Mucosa of rectum (tissue), 2 donors: ENCODE data around the gene GTSE1.
A peak's percentile ranks its signal among the peaks of the same experiment; 100 is the strongest.

ENCODE experiments used
- H3K27ac ChIP-seq, 2 donors: one replicate each; pipeline ENCODE4 v1.7.0; 2013; ENCODE audit warnings: inconsistent platforms in 2 of 2, low read depth in 2 of 2, low read length in 2 of 2
- H3K27me3 ChIP-seq, 2 donors: one replicate each; pipeline ENCODE4 v1.7.0; 2013; ENCODE audit warnings: low read length in 2 of 2; ENCODE audit not compliant: control insufficient read depth in 2 of 2, insufficient read depth in 2 of 2
- H3K36me3 ChIP-seq, 2 donors: one replicate each; pipeline ENCODE4 v1.7.0; 2013; ENCODE audit warnings: low read length in 2 of 2; ENCODE audit not compliant: control insufficient read depth in 2 of 2, insufficient read depth in 2 of 2
- H3K4me1 ChIP-seq, 2 donors: one replicate each; pipeline ENCODE4 v1.7.0; 2013; ENCODE audit warnings: low read length in 2 of 2, mild to moderate bottlenecking in 1 of 2; ENCODE audit not compliant: control insufficient read depth in 2 of 2, insufficient read depth in 2 of 2
- H3K4me3 ChIP-seq, 2 donors: one replicate each; pipeline ENCODE4 v1.7.0; 2013; ENCODE audit warnings: low read length in 2 of 2
- H3K9ac ChIP-seq, 2 donors: one replicate each; pipeline ENCODE4 v1.7.0; 2013; ENCODE audit warnings: low read length in 2 of 2, low read depth in 1 of 2, mild to moderate bottlenecking in 1 of 2
- H3K9me3 ChIP-seq, 2 donors: one replicate each; pipeline ENCODE4 v1.7.0; 2013; ENCODE audit warnings: low read length in 2 of 2; ENCODE audit not compliant: control insufficient read depth in 2 of 2
- donor health status: healthy.
- donor health status: Normal muscosa, but diverticular disease.

Gene GTSE1, protein sequence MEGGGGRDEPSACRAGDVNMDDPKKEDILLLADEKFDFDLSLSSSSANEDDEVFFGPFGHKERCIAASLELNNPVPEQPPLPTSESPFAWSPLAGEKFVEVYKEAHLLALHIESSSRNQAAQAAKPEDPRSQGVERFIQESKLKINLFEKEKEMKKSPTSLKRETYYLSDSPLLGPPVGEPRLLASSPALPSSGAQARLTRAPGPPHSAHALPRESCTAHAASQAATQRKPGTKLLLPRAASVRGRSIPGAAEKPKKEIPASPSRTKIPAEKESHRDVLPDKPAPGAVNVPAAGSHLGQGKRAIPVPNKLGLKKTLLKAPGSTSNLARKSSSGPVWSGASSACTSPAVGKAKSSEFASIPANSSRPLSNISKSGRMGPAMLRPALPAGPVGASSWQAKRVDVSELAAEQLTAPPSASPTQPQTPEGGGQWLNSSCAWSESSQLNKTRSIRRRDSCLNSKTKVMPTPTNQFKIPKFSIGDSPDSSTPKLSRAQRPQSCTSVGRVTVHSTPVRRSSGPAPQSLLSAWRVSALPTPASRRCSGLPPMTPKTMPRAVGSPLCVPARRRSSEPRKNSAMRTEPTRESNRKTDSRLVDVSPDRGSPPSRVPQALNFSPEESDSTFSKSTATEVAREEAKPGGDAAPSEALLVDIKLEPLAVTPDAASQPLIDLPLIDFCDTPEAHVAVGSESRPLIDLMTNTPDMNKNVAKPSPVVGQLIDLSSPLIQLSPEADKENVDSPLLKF

DNA sequence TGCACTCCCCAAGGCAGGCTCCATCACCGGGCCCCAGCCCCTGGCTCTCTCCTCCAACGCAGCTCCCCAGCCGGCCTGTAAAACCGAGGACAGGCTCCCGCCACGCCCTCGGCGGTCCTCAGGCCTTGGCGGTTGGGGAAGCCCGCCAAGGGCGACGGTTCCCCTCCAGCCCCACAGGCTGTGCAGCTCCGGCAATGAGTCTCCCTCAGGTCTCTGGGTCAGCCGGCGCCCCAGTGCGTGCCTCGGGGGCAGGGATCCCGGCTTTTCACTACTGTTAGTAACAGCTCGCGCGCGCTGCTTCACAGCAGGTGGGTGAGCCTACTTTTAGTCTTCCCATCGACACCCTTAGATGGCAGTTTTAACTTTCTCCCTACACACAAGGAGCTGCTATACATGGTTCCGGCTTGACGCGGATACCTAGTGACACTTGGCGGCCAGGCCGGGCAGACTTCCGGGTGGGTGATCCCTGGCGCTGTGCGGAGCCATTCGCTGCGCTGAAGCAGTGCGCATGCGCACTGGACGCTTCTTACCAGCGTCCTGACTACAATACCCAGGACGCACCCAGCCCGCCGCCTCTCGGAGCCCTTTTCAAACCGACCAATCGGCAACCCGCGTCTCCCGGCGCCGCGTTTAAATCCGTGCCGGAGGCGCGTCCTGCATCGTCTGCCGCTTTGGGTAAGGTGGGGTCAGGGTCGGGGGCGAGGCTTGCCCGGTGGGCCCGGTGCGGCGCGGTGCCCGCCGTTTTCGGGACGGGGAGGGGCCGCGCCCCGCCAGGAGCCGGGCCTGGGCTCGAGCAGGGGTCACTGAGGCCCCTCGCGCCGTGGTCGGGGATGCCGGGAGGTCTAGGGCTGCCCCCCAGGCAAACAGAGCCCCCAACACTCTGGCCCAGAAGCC lies at the start of gene GTSE1:
Gene GTSE1 (plus strand): TSS at position 614 of the 894 bp plus-strand sequence. CDS start 531 bp downstream, outside the sequence.
- Histone ChIP-seq H3K4me3 (peak within 1 kb of the TSS; percentile 80 to 83), H3K9ac (peak within 1 kb of the TSS; percentile 84 to 89), H3K27ac (peak within 1 kb of the TSS; percentile 93 to 96), H3K9me3 (no peaks in the 10 kb centered on the region), H3K27me3 (no peaks in the 10 kb centered on the region), H3K36me3 (peaks cover 15 to 17% of the 10 kb centered on the region in 2 donors), H3K4me1 (peaks cover 15 to 20% of the 10 kb centered on the region in 2 donors)

DNA sequence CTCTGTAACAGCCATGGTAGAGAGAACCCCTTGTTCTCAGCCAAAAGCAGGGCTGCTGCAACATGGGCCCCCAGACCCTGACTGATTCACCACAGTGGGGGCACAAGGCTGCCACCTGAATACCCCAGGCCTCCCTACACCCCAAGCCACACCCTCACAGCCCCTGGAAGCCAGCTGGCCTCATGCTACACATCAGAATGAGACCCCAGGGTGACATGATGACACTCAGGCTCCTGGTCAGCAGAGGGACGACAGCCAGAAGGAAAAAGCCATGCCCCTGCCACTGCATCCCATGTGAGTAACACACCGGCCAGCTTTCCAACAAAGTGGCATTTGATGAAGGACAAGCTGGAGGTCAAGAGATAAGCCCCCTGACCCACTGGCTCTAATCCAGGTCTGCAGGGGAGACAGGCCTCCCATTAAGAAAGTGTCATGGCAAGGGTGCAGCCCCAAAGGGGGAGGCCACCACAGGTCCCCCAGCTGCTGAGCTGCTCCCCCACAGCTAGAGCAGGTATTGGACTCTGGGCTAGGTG lies 49.2 kb upstream of the GTSE1 start:
- Histone ChIP-seq H3K27me3 (no peaks in the 10 kb centered on the region), H3K9ac (no peak overlapping the region), H3K9me3 (no peaks in the 10 kb centered on the region), H3K4me3 (no peak overlapping the region), H3K27ac (no peak overlapping the region), H3K4me1 (peaks cover 5 to 10% of the 10 kb centered on the region in 2 donors), H3K36me3 (peaks cover 0 to 8% of the 10 kb centered on the region in 2 donors)

DNA sequence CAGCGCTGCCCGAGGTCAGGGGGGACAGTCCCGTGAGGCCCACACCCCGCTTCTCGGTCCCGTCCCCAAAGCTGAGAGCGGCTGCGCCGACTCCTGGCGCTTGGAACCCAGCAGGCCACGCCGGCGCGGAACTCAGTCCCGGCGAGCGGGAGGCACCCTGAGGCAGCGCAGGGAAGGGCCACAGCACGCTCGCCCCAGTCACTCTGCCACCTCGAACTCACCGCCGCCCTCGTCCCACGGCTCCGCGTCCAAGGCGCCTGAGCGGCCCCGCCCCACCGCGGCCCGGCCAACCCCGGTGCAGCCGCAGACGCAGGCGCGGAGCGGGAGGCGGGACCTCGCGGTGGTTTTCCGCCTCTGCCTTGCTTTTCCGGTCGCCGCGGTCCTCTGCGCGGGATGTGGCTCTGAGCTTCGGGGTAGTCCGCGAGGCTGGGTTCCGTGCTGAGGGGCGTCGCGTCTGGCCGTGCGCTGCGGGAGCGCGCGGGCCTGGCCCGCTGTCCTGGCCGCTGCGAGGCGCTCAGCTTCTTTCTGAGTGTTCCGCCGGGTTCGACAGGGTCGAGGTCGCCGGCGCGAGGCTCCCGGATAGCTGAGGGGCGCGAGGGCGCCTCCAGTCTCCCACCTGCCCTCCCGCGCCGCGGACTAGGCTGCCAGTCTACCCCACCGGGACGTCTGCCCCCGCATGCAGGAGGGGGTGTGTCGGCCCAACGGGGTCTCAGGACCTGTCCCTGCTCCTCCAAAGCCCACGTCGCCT lies 46.5 kb upstream of the GTSE1 start, which contains the start of gene CDPF1:
Gene CDPF1 (minus strand): TSS at position 259 of the 748 bp plus-strand sequence. CDS start 2,009 bp downstream, outside the sequence.
- Histone ChIP-seq H3K27ac (peak within 1 kb of the TSS; percentile 86 to 87), H3K4me1 (peaks cover 5 to 10% of the 10 kb centered on the region in 2 donors), H3K27me3 (no peaks in the 10 kb centered on the region), H3K9ac (peak within 1 kb of the TSS; percentile 81 to 97), H3K9me3 (no peaks in the 10 kb centered on the region), H3K4me3 (peak within 1 kb of the TSS; percentile 84 to 93), H3K36me3 (no peaks in the 10 kb centered on the region)

DNA sequence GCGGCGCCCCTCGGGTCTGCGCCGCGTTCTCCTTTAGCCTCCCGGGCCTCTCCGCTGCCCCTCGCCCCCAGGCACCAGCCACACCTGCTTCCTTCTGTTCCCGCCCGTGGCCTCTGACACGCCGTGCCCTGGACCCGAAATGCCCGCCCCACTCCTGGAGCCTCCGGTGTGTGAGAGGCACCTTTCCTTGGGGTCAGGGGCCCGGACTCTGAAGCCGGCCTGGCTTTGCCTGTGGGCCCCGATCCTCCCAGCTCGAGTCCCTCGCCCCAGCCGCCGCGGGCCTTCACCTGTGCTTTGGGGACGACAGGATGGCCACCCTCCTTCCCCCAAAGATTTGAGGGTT lies 45.9 kb upstream of the GTSE1 start:
- Histone ChIP-seq H3K27ac (peak overlapping the region; percentile 86 to 87), H3K4me3 (peak overlapping the region; percentile 84 to 93), H3K27me3 (no peaks in the 10 kb centered on the region), H3K9ac (peak overlapping the region; percentile 81 to 97), H3K9me3 (no peaks in the 10 kb centered on the region), H3K36me3 (no peaks in the 10 kb centered on the region), H3K4me1 (peaks cover 5 to 10% of the 10 kb centered on the region in 2 donors)

DNA sequence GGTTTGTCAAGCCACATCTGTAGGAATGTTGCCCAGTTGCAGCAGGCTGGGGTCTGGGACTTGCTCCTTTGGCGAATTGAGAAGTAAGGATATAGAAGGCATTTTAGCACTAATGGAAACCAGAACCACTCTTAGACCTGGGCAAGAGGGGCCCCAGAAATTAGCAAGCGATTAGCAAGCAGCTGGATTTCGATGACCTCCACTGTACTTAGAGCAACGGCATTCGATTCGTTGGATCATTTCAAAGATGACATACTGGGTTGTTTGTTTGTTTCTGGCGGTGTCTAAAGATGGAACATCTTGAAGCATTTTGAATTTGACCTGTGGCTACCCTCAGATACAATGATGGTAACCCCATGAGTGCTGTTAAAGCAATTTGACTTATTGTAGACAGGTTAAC lies 45.4 kb upstream of the GTSE1 start:
- Histone ChIP-seq H3K36me3 (no peaks in the 10 kb centered on the region), H3K4me1 (peaks cover 5 to 10% of the 10 kb centered on the region in 2 donors), H3K27ac (no peak overlapping the region), H3K9ac (peak overlapping the region; percentile 81 to 97), H3K27me3 (no peaks in the 10 kb centered on the region), H3K4me3 (peak overlapping the region; percentile 84 to 93), H3K9me3 (no peaks in the 10 kb centered on the region)

DNA sequence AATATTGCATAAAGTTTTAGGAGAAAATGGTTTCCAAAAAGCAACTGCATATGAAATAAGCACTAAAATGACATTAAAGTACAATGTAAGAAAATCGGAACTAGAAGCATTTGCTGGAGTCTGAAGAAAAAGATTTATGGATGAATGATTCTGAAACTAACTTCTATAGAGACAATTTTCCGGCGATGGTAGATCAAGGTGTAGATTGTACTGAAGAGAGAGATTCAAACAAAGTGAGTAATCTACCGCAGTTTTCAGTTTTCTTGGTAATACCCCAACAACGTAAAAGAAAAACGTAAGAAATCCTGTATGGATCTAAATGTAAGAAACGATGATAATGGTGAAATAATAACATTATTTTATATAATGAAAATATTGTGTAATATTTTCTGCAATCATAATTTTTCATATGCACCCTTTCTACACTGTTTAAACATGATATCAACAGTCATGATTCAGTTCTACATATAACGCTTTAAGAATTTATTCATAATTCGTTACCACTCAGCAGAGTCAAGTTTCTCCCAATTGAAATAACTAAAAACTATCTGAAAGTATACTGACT lies 44.8 kb upstream of the GTSE1 start:
- Histone ChIP-seq H3K36me3 (no peaks in the 10 kb centered on the region), H3K27ac (no peak overlapping the region), H3K4me1 (peaks cover 5 to 10% of the 10 kb centered on the region in 2 donors), H3K4me3 (no peak overlapping the region), H3K9me3 (no peaks in the 10 kb centered on the region), H3K27me3 (no peaks in the 10 kb centered on the region), H3K9ac (no peak overlapping the region)

DNA sequence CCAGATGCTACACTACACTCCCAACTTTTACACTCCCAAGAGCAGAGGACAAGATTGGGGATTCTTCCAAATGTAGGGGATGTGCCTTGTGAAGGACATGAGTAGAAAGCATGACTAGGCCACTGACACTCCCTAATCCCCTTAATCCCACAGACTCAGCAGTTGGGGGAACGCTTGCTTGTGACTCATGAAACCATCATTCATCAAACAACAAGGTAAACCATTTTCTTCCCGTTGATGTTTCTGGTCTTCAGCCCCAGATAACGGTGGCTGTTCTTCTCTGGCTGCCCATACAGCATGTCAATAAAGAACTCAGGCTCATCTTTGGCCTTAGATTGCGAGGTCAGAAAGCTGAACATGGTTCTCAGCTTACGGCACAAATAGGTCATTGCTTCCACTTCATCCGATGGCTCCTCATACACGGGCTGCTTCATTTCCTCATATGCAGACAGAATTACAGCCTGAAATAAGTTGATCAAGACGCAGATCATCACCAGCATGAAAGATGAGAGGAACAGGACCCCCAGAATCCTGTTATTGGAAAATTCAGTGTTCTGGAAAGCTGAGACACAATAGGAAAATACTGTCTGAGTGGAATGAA lies 40.2 kb upstream of the GTSE1 start:
- H3K4me3 ChIP-seq: no peak overlapping the region
- no peaks in the 10 kb centered on the region for H3K4me1 ChIP-seq
- no peak overlapping the region for H3K9ac ChIP-seq
- no peaks in the 10 kb centered on the region for H3K9me3 ChIP-seq
- no peaks in the 10 kb centered on the region for H3K27me3 ChIP-seq
- no peak overlapping the region for H3K27ac ChIP-seq
- H3K36me3 ChIP-seq: no peaks in the 10 kb centered on the region

DNA sequence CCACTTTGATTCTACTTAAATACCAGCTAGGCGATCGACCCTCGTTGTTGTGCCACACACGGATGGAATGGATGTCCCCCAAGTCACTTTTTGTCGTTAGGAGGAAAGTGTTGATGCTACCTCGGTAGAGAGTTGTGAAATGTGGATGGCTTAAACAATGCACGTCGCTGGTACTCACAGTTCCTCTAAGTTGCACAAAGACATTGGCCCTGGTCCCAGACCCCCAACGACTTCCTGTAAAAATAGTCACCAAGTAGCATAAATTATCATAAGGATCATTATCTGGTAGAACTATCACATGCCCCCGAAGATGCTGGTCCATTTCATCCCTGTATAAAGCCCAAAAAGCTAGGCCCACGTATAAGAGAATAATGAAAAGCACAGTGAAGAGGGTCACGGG lies 37.3 kb upstream of the GTSE1 start:
- Histone ChIP-seq H3K9ac (no peak overlapping the region), H3K27ac (no peak overlapping the region), H3K27me3 (peaks cover 0 to 3% of the 10 kb centered on the region in 2 donors), H3K9me3 (no peaks in the 10 kb centered on the region), H3K4me1 (peaks cover 2 to 6% of the 10 kb centered on the region in 2 donors), H3K4me3 (no peak overlapping the region), H3K36me3 (no peaks in the 10 kb centered on the region)
